Measurements from ENCODE around the gene CCDC33. TPM values are rescaled to one million over a fixed set of nuclear protein-coding genes. Genes with fewer than 3 reads are reported as not detected.

The CCDC33 gene
- total and polyA plus RNA-seq, 2 donors from 2014 or later, result 0.63 TPM; not detected in 1

DNA sequence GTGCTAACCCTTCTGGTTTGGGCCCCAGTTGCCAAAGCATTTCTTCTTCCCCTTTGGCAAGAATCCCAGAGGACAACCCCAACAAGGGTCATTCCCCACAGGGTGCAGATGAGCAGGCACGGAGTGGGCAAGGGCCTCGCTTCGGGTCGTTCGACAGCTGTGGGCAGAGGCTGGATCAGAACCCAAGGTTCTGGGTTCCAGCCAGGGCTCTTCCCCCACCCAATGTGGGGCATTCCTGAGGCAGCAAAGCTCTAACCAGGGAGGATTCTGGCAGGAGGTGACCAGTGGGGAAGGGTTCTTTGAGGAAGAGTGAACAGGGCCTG lies 83.0 kb downstream of the CCDC33 start:
- no peak overlapping the region for H3K4me3 ChIP-seq (ENCODE audit: low read length in 3 of 3)
- intact Hi-C loops (cut with DNase I), result no loop called here
- TF ChIP-seq, protein P1, sequence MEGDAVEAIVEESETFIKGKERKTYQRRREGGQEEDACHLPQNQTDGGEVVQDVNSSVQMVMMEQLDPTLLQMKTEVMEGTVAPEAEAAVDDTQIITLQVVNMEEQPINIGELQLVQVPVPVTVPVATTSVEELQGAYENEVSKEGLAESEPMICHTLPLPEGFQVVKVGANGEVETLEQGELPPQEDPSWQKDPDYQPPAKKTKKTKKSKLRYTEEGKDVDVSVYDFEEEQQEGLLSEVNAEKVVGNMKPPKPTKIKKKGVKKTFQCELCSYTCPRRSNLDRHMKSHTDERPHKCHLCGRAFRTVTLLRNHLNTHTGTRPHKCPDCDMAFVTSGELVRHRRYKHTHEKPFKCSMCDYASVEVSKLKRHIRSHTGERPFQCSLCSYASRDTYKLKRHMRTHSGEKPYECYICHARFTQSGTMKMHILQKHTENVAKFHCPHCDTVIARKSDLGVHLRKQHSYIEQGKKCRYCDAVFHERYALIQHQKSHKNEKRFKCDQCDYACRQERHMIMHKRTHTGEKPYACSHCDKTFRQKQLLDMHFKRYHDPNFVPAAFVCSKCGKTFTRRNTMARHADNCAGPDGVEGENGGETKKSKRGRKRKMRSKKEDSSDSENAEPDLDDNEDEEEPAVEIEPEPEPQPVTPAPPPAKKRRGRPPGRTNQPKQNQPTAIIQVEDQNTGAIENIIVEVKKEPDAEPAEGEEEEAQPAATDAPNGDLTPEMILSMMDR (IDR thresholded peaks at IDR 0.05; ENCODE audit: borderline replicate concordance, extremely low read depth, insufficient read depth), result no peak
- H3K27ac ChIP-seq (ENCODE audit: low read depth in 2 of 2, low read length in 2 of 2), result no peak overlapping the region
- no peaks in the 10 kb centered on the region for H3K9me3 ChIP-seq (ENCODE audit: control insufficient read depth in 2 of 3, insufficient read depth in 1 of 3, low read length in 3 of 3)
- H3K4me1 ChIP-seq (ENCODE audit: control insufficient read depth in 2 of 3, insufficient read depth in 2 of 3, low read depth in 1 of 3, low read length in 3 of 3), result peaks cover 0 to 2% (median 0%) of the 10 kb centered on the region in 3 donors
- H3K27me3 ChIP-seq (ENCODE audit: control insufficient read depth, insufficient read depth, low read length), result no peaks in the 10 kb centered on the region
- FAIRE-seq (no peak), DNase-seq (no peak)
- H3K9ac ChIP-seq (ENCODE audit: low read length in 3 of 3), result no peak overlapping the region
- H3K36me3 ChIP-seq (ENCODE audit: control insufficient read depth in 2 of 3, insufficient read depth in 3 of 3, low read length in 3 of 3), result no peaks in the 10 kb centered on the region

DNA sequence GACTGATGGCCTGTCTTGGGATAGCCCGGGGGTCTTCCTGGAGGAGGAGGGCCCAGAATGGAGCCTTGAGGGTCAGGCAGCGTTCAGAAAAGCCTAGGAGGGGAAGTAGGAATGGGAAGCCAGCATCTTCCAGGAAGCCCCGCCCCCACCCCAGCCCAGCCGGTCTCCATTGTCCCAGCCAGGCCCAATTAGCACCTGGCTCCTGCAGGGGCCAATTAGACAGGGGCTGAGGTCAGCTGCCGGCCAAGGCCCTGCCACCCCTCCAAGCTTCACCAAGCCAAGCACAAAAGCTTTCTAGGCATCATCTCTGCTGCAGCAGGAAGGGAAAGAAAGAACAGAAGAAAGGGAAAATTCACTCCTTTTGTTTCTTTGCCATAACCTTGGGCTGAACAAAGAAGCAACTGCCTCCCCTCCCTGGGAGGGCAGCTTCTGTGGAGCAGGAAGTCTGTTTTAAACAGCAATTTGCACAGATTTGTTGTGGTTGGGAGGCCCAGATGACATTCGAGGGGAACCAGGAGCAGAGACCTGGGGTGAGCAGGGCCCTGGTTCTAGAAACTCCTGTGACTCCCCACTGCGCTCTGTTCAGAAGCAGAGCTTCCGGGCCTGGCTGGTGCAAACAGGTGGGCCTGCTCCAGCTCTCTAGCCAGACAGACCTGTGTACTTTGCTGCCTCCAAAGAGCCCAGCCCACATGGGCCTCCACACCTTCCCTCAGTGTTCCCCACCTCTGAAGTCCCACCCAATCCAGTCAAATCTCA lies 83.6 kb downstream of the CCDC33 start:
- TF ChIP-seq, protein P1 (IDR thresholded peaks at IDR 0.05; ENCODE audit: borderline replicate concordance, extremely low read depth, insufficient read depth), result no peak
- Histone ChIP-seq H3K27ac (ENCODE audit: low read depth in 2 of 2, low read length in 2 of 2) (no peak overlapping the region), H3K36me3 (ENCODE audit: control insufficient read depth in 2 of 3, insufficient read depth in 3 of 3, low read length in 3 of 3) (no peaks in the 10 kb centered on the region), H3K27me3 (ENCODE audit: control insufficient read depth, insufficient read depth, low read length) (no peaks in the 10 kb centered on the region), H3K9me3 (ENCODE audit: control insufficient read depth in 2 of 3, insufficient read depth in 1 of 3, low read length in 3 of 3) (no peaks in the 10 kb centered on the region), H3K9ac (ENCODE audit: low read length in 3 of 3) (no peak overlapping the region), H3K4me1 (ENCODE audit: control insufficient read depth in 2 of 3, insufficient read depth in 2 of 3, low read depth in 1 of 3, low read length in 3 of 3) (peaks cover 0 to 2% (median 0%) of the 10 kb centered on the region in 3 donors), H3K4me3 (ENCODE audit: low read length in 3 of 3) (no peak overlapping the region)
- intact Hi-C loops (cut with DNase I), result loop anchor here (5.0 kb wide), 2 partner anchors 192 to 347 kb away; no protein-coding TSS in a partner anchor
- no peak for DNase-seq
- FAIRE-seq, result no peak

DNA sequence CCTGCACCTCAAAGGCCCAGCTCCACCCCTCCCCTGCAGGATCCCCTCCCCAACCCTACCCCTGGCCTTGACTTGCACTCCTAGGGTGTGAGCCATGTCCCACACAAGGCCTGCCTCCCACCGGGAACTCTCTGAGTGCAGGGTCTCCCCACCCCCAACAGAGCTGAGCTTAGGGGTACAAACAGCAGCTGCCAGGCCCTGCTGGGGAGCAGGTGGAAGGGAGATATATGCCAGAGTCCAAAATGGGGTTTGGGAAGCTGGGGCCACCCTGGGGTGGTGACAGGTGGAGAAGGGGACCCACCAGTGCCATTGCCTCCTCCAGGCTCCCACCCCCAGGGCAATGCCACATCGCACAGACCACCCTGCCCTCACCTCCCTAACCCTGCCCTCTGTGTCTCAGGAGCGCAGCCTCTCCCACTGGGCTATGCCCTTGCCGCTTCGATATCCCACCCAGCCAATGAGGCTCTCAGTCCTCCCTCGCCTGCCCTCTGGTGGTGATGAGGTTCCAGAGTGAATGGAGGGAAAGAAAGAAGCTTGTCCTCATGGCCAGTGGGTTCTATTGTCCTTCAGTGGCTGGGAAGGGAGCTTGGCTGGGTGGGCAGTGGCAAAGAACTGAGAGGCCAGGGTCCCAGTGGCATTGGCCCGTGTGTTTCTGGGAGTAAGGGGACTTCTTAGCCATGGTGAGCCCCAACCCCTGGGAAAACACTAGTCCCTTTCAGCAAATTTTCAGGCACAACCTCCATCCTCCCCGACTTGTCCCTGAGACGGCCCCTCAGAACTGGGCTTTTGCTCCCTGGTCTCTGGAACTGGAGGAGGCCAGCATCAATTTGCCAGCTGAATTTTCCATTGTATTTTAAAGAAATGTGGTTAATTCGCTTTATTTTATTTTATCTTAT lies 84.5 kb downstream of the CCDC33 start:
- Histone ChIP-seq H3K4me3 (ENCODE audit: low read length in 3 of 3) (no peak overlapping the region), H3K36me3 (ENCODE audit: control insufficient read depth in 2 of 3, insufficient read depth in 3 of 3, low read length in 3 of 3) (no peaks in the 10 kb centered on the region), H3K9ac (ENCODE audit: low read length in 3 of 3) (no peak overlapping the region), H3K27ac (ENCODE audit: low read depth in 2 of 2, low read length in 2 of 2) (no peak overlapping the region), H3K4me1 (ENCODE audit: control insufficient read depth in 2 of 3, insufficient read depth in 2 of 3, low read depth in 1 of 3, low read length in 3 of 3) (peaks cover 0 to 2% (median 0%) of the 10 kb centered on the region in 3 donors), H3K27me3 (ENCODE audit: control insufficient read depth, insufficient read depth, low read length) (no peaks in the 10 kb centered on the region), H3K9me3 (ENCODE audit: control insufficient read depth in 2 of 3, insufficient read depth in 1 of 3, low read length in 3 of 3) (no peaks in the 10 kb centered on the region)
- intact Hi-C loops (cut with DNase I), result loop anchor here (5.0 kb wide), 2 partner anchors 193 to 348 kb away; no protein-coding TSS in a partner anchor
- FAIRE-seq (no peak), DNase-seq (peak in 4 of 5 donors; percentile 68 to 82 (median 72))
- TF ChIP-seq, protein P1 (IDR thresholded peaks at IDR 0.05; ENCODE audit: borderline replicate concordance, extremely low read depth, insufficient read depth), result peak; percentile 40
